Esophagus squamous epithelium (tissue), 4 donors: ENCODE measurements around the gene SLC2A4RG.

ENCODE experiments used
- POLR2A ChIP-seq, 4 donors: fragments of 450-650 bp; IDR thresholded peaks; one replicate each; pipeline ENCODE4 v1.6.1; 2017; ENCODE audit warnings: antibody characterized with exemption in 4 of 4, mild to moderate bottlenecking in 4 of 4, moderate library complexity in 3 of 4
- TF ChIP-seq, protein P1 (sequence below), 6 experiments: fragments of 450-650 bp in 4 of 6; fragments of 200-600 bp in 2 of 6; sonication (generic) in 2 of 6; IDR thresholded peaks; one replicate each; pipeline ENCODE4 v1.5.1; 2016 to 2019; ENCODE audit warnings: antibody characterized with exemption in 6 of 6, mild to moderate bottlenecking in 4 of 6, moderate library complexity in 4 of 6

DNA sequence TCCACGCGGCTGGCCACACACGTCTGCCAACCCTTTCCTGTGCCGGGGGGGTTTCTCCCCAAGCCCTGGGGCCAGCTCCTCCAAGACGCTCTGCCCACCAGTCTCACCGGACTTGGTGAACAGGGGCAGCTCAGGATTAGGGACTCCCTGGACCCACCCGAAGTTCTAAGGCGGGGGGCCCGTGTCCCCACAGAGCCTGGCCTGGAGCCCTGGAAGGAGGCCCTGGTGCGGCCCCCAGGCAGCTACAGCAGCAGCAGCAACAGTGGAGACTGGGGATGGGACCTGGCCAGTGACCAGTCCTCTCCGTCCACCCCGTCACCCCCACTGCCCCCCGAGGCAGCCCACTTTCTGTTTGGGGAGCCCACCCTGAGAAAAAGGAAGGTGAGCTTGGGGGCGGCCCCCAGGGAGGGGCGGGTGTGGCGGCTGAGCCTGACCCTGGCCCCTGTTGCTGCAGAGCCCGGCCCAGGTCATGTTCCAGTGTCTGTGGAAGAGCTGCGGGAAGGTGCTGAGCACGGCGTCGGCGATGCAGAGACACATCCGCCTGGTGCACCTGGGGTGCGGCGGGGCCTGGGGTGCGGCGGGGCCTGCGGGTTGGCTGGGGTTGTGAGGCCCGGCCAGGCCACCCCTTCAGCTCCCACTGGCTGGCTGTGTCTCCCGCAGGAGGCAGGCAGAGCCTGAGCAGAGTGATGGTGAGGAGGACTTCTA is 2.3 kb downstream of the SLC2A4RG start:
- TF ChIP-seq, protein P1, sequence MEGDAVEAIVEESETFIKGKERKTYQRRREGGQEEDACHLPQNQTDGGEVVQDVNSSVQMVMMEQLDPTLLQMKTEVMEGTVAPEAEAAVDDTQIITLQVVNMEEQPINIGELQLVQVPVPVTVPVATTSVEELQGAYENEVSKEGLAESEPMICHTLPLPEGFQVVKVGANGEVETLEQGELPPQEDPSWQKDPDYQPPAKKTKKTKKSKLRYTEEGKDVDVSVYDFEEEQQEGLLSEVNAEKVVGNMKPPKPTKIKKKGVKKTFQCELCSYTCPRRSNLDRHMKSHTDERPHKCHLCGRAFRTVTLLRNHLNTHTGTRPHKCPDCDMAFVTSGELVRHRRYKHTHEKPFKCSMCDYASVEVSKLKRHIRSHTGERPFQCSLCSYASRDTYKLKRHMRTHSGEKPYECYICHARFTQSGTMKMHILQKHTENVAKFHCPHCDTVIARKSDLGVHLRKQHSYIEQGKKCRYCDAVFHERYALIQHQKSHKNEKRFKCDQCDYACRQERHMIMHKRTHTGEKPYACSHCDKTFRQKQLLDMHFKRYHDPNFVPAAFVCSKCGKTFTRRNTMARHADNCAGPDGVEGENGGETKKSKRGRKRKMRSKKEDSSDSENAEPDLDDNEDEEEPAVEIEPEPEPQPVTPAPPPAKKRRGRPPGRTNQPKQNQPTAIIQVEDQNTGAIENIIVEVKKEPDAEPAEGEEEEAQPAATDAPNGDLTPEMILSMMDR (IDR thresholded peaks at IDR 0.05): no peak
- no peak for TF ChIP-seq POLR2A (IDR thresholded peaks at IDR 0.05)
